K562 (cell line): ENCODE results near the gene HMBS. TPM values are rescaled to one million over a fixed set of nuclear protein-coding genes. Genes with fewer than 3 reads are reported as not detected.
A peak's percentile ranks its signal among the peaks of the same experiment; 100 is the strongest.

Experiments used
- ATF2 ChIP-seq: sonication (generic); formaldehyde crosslinking; IDR thresholded peaks from 2 replicates; pipeline ENCODE4 v1.8.1; 2022; ENCODE audit warnings: missing genetic modification reagents
- DNMT1 ChIP-seq: fragments of 450-650 bp; IDR thresholded peaks from 2 replicates; pipeline ENCODE4 v1.6.1; 2016; ENCODE audit warnings: antibody characterized with exemption, mild to moderate bottlenecking
- E4F1 ChIP-seq: fragments of 250-450 bp; sonication (Bioruptor Pico); IDR thresholded peaks from 2 replicates; pipeline ENCODE4 v1.5.0; 2021; ENCODE audit warnings: mild to moderate bottlenecking, borderline replicate concordance
- MCM5 ChIP-seq: fragments of 450-650 bp; IDR thresholded peaks from 2 replicates; pipeline ENCODE4 v1.6.1; 2016; ENCODE audit warnings: low read depth
- NFYB ChIP-seq: IDR thresholded peaks from 2 replicates; pipeline ENCODE4 v1.6.1; 2011; ENCODE audit warnings: mild to moderate bottlenecking, moderate library complexity; ENCODE audit not compliant: insufficient read length; ENCODE audit errors: extremely low read depth
- SAP30 ChIP-seq: fragments of 200-600 bp; sonication (generic); IDR thresholded peaks from 2 replicates; pipeline ENCODE4 v1.6.1; 2012; ENCODE audit warnings: borderline replicate concordance, low read depth, mild to moderate bottlenecking, moderate library complexity, low read length, control low read depth, inconsistent platforms; ENCODE audit not compliant: insufficient read depth, poor library complexity, severe bottlenecking
- TSHZ1 ChIP-seq: fragments of 250-450 bp; sonication (Bioruptor Pico); IDR thresholded peaks from 2 replicates; pipeline ENCODE4 v1.4.0; 2020; ENCODE audit warnings: mild to moderate bottlenecking, moderate library complexity
- ZBTB40 ChIP-seq, 2 experiments: fragments of 450-650 bp in 1 of 2; sonication (generic) in 1 of 2; formaldehyde crosslinking in 1 of 2; IDR thresholded peaks; 2 replicates each; pipeline versions ENCODE4 v1.7.1 to v1.9.0; 2016 to 2022; ENCODE audit warnings: inconsistent platforms in 1 of 2, mild to moderate bottlenecking in 1 of 2, missing genetic modification reagents in 1 of 2
- polyA plus RNA-seq, 8 experiments: library from polyadenylated mRNA; depleted of rRNA in 4 of 8; stranded (reverse) in 5 of 8; unstranded in 3 of 8; fragments of >200 nt; fragmentation: Nextera tagmentation in 2 of 8; fragmentation: Illumina TruSeq in 1 of 8; extraction: Ambion mirVana in 2 of 8; extraction: Trizol in 1 of 8; gene quantifications; 2 replicates each; pipeline versions ENCODE4 v1.2.1 to v1.2.3, GENCODE V29; 2011 to 2014; ENCODE audit warnings: inconsistent platforms in 1 of 8, missing spikeins in 1 of 8
- total RNA-seq, 7 experiments: library from RNA; depleted of rRNA in 6 of 7; stranded (reverse); fragments of >200 nt in 6 of 7; fragmentation: Illumina TruSeq in 2 of 7; extraction: Trizol in 2 of 7; gene quantifications; 2 replicates each; pipeline versions ENCODE4 v1.2.1 to v1.2.3, GENCODE V29; 2011 to 2021; ENCODE audit warnings: low replicate concordance in 1 of 7

The HMBS gene
- total and polyA plus RNA-seq, 9 of the 15 experiments (the other 6 are each of a cell fraction or from before 2014, with no cell fraction given) = 56.9 to 385 (median 286) TPM

- TF ChIP-seq TSHZ1 (CRISPR knock-in tag) (no peak), MCM5 (no peak), E4F1 (CRISPR knock-in tag) (no peak), DNMT1 (no peak), NFYB (peak; percentile 73), ATF2 (no peak), ZBTB40 (IDR thresholded peaks at IDR 0.05) (peak; percentile 76), ZBTB40 (CRISPR knock-in tag; IDR thresholded peaks at IDR 0.05) (no peak), SAP30 (peak; percentile 90)
Measured at GRCh38 chr11:119067371-119068222, 17.1 kb upstream of the HMBS start, which contains the start of gene VPS11 (continued).
